Activated gamma-delta T cell (primary cell): ENCODE measurements around the gene MATN1.

Experiments
- DNase-seq: peaks from one replicate; lab custom pipeline; 2025; lab: John Stamatoyannopoulos, UW

The MATN1 gene

GRCh38 chr1:30745156-30745833, 21.9 kb upstream of the MATN1 start:
- DNase-seq, result no peak

- no peak for DNase-seq
Measured at GRCh38 chr1:30744060-30744756, 20.8 kb upstream of the MATN1 start.

- DNase-seq, result no peak
Measured at GRCh38 chr1:30743584-30744059, 20.2 kb upstream of the MATN1 start.

GRCh38 chr1:30742963-30743559, 19.7 kb upstream of the MATN1 start:
- DNase-seq, result no peak

- no peak for DNase-seq
Measured at GRCh38 chr1:30742300-30742962, 19.0 kb upstream of the MATN1 start.

- no peak for DNase-seq
Measured at GRCh38 chr1:30741239-30741894, 18.0 kb upstream of the MATN1 start.

- DNase-seq, result no peak
Measured at GRCh38 chr1:30740251-30741238, 17.2 kb upstream of the MATN1 start.

- DNase-seq, result no peak
Measured at GRCh38 chr1:30739601-30740000, 16.2 kb upstream of the MATN1 start.

GRCh38 chr1:30738715-30739559, 15.6 kb upstream of the MATN1 start:
- DNase-seq, result no peak

- DNase-seq, result no peak
Measured at GRCh38 chr1:30738040-30738714, 14.8 kb upstream of the MATN1 start.

GRCh38 chr1:30737357-30738039, 14.1 kb upstream of the MATN1 start:
- no peak for DNase-seq

- no peak for DNase-seq
Measured at GRCh38 chr1:30735668-30736498, 12.5 kb upstream of the MATN1 start.

- no peak for DNase-seq
Measured at GRCh38 chr1:30735124-30735523, 11.7 kb upstream of the MATN1 start.

GRCh38 chr1:30734580-30734979, 11.2 kb upstream of the MATN1 start:
- no peak for DNase-seq

GRCh38 chr1:30734106-30734505, 10.7 kb upstream of the MATN1 start:
- DNase-seq, result no peak

- DNase-seq, result no peak
Measured at GRCh38 chr1:30733493-30733892, 10.1 kb upstream of the MATN1 start.

GRCh38 chr1:30732277-30732996, 9.1 kb upstream of the MATN1 start:
- no peak for DNase-seq
